ENCODE data around the gene CAMKMT.

DNA sequence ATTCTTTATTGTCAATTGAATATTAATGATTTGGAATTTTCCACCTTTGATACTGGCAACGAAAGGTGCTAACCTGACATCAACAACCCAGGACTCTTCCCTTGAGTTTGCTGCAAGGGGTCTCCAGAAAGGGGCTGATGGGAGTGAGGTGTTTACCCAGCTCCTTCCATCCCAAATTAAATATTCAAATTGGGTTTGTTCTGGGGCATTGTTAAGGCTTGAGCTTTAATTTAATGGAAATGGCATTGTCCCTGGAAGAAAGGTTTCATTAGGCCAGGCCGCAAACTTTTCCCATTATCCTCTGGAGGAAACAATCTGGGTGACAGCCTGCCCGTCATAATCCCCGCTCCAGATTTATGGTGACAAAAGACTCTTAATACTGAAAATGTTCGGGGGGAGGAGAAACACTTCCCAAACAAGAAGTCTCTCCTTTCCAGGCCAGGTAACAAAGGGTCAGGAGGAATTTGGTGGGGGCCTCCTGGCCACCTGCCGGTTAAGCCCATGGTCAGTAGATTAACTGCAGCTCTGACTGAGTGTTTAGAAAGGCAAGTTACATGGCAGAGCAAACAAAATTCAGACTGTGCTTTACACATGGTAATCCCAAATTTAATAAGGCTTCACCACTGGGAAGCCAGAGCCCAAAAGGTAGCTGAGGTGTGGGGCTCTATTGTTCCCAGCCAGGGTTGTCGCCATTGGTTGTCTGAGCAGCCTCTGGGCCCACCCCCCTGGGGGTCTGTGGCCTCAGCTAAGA, 428.4 kb downstream of the CAMKMT start:
- no peak for TF ChIP-seq EZH2 (IDR thresholded peaks at IDR 0.05; ENCODE audit: borderline replicate concordance, low read length)
- TF ChIP-seq, protein P1, sequence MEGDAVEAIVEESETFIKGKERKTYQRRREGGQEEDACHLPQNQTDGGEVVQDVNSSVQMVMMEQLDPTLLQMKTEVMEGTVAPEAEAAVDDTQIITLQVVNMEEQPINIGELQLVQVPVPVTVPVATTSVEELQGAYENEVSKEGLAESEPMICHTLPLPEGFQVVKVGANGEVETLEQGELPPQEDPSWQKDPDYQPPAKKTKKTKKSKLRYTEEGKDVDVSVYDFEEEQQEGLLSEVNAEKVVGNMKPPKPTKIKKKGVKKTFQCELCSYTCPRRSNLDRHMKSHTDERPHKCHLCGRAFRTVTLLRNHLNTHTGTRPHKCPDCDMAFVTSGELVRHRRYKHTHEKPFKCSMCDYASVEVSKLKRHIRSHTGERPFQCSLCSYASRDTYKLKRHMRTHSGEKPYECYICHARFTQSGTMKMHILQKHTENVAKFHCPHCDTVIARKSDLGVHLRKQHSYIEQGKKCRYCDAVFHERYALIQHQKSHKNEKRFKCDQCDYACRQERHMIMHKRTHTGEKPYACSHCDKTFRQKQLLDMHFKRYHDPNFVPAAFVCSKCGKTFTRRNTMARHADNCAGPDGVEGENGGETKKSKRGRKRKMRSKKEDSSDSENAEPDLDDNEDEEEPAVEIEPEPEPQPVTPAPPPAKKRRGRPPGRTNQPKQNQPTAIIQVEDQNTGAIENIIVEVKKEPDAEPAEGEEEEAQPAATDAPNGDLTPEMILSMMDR (conservative IDR thresholded peaks at IDR 0.05 in 1 of 2, IDR thresholded peaks at IDR 0.05 in 1 of 2; ENCODE audit: extremely low read depth in 1 of 2, insufficient read depth in 1 of 2, low read depth in 1 of 2, low read length in 2 of 2) = no peak

Measured in mammary epithelial cell (primary cell).